NB4 (cell line): ENCODE data around the gene AUTS2.

ENCODE experiments used
- DNase-seq: peaks from one replicate; pipeline ENCODE4 v3.0.0; 2010; ENCODE audit warnings: low read depth
- H3K4me3 ChIP-seq: one replicate; pipeline ENCODE4 v1.5.1; 2011; ENCODE audit warnings: mild to moderate bottlenecking, low read depth, low read length, moderate library complexity
- CTCF ChIP-seq: IDR thresholded peaks from one replicate; pipeline ENCODE4 v1.5.1; 2012; ENCODE audit warnings: low read depth, low read length
- MAX ChIP-seq: IDR thresholded peaks from 2 replicates; pipeline ENCODE4 v1.6.1; 2011; ENCODE audit warnings: low read depth, low read length
- MYC ChIP-seq: IDR thresholded peaks from 2 replicates; pipeline ENCODE4 v1.6.1; 2011; ENCODE audit warnings: low read depth, low read length
- POLR2A ChIP-seq: IDR thresholded peaks from 2 replicates; pipeline ENCODE4 v1.6.1; 2011; ENCODE audit warnings: mild to moderate bottlenecking; ENCODE audit not compliant: insufficient read length; ENCODE audit errors: extremely low read depth

AUTS2 gene

GRCh38 chr7:70434821-70435220, 836.5 kb downstream of the AUTS2 start:
- no peak overlapping the region for H3K4me3 ChIP-seq
- TF ChIP-seq POLR2A, result no peak
- no peak for TF ChIP-seq CTCF
- no peak for TF ChIP-seq MAX
- TF ChIP-seq MYC, result no peak

GRCh38 chr7:70435634-70436033, 837.4 kb downstream of the AUTS2 start:
- DNase-seq, result peak; percentile 26
- H3K4me3 ChIP-seq, result no peak overlapping the region
- TF ChIP-seq CTCF (no peak), MYC (no peak), MAX (no peak), POLR2A (no peak)

More at GRCh38 chr7:70434821-70435220, 836.5 kb downstream of the AUTS2 start:
- DNase-seq, result no peak

- no peak overlapping the region for H3K4me3 ChIP-seq
- DNase-seq, result no peak
- TF ChIP-seq POLR2A (no peak), MYC (no peak), MAX (no peak), CTCF (no peak)
Observed at GRCh38 chr7:70436790-70437350, 838.6 kb downstream of the AUTS2 start.

GRCh38 chr7:70439651-70440050, 841.4 kb downstream of the AUTS2 start:
- TF ChIP-seq MAX (no peak), POLR2A (no peak), MYC (no peak), CTCF (no peak)
- DNase-seq, result no peak

GRCh38 chr7:70446448-70447143, 848.3 kb downstream of the AUTS2 start:
- TF ChIP-seq MAX (no peak), POLR2A (no peak), CTCF (no peak), MYC (no peak)
- H3K4me3 ChIP-seq, result no peak overlapping the region
- no peak for DNase-seq

More at GRCh38 chr7:70439651-70440050, 841.4 kb downstream of the AUTS2 start:
- no peak overlapping the region for H3K4me3 ChIP-seq
